Spleen (tissue), 11 donors: ENCODE measurements around the gene CHRNA7. TPM values are rescaled to one million over a fixed set of nuclear protein-coding genes. Genes with fewer than 3 reads are reported as not detected.
A peak's percentile ranks its signal among the peaks of the same experiment; 100 is the strongest.

Experiments
- DNase-seq: peaks from one replicate; pipeline ENCODE4 v3.0.0-alpha.2; 2020
- H3K27ac ChIP-seq, 8 donors: fragments of 200-600 bp; sonication (generic) in 7 of 8; 1 replicate in 4 of 8; 2 replicates in 4 of 8; pipeline versions ENCODE4 v1.5.0 to v1.8.0; 2016 to 2021; ENCODE audit warnings: inconsistent platforms in 4 of 8, mild to moderate bottlenecking in 4 of 8, moderate library complexity in 1 of 8
- H3K27me3 ChIP-seq, 7 donors: fragments of 200-600 bp; sonication (generic) in 6 of 7; replicated peaks in 1 of 7; 1 replicate in 4 of 7; 2 replicates in 3 of 7; pipeline versions ENCODE4 v1.5.0 to v1.8.0; 2016 to 2021; ENCODE audit warnings: inconsistent platforms in 3 of 7, mild to moderate bottlenecking in 1 of 7
- H3K36me3 ChIP-seq, 6 donors: fragments of 200-600 bp; sonication (generic) in 5 of 6; 1 replicate in 4 of 6; 2 replicates in 2 of 6; pipeline versions ENCODE4 v1.5.0 to v1.8.0; 2016 to 2021; ENCODE audit warnings: inconsistent platforms in 2 of 6
- H3K4me1 ChIP-seq, 6 donors: fragments of 200-600 bp; sonication (generic) in 5 of 6; 1 replicate in 3 of 6; 2 replicates in 3 of 6; pipeline versions ENCODE4 v1.5.0 to v1.8.0; 2016 to 2021; ENCODE audit warnings: inconsistent platforms in 3 of 6
- H3K4me3 ChIP-seq, 8 donors: fragments of 200-600 bp; sonication (generic) in 7 of 8; 1 replicate in 4 of 8; 2 replicates in 4 of 8; pipeline versions ENCODE4 v1.5.0 to v1.8.0; 2016 to 2021; ENCODE audit warnings: inconsistent platforms in 4 of 8, mild to moderate bottlenecking in 4 of 8, moderate library complexity in 2 of 8
- H3K9me3 ChIP-seq, 8 donors: fragments of 200-600 bp; sonication (generic) in 7 of 8; 1 replicate in 4 of 8; 2 replicates in 4 of 8; pipeline versions ENCODE4 v1.5.0 to v1.8.0; 2016 to 2021; ENCODE audit warnings: inconsistent platforms in 4 of 8
- POLR2A ChIP-seq, 3 donors: fragments of 450-650 bp; IDR thresholded peaks; one replicate each; pipeline ENCODE4 v1.5.1; 2017; ENCODE audit warnings: antibody characterized with exemption in 3 of 3, mild to moderate bottlenecking in 1 of 3
- POLR2AphosphoS5 ChIP-seq, 3 donors: sonication (generic); formaldehyde crosslinking; IDR thresholded peaks; one replicate each; pipeline ENCODE4 v1.5.1; 2017; ENCODE audit warnings: antibody characterized with exemption in 3 of 3
- WGBS, 5 donors: extraction: QIAGEN DNeasy Blood & Tissue Kit in 3 of 5; methylation state at CpG; one replicate each; pipeline versions ENCODE4 v1.1.5 to v1.1.7; 2013 to 2018; 5-methylcytosine and 5-hydroxymethylcytosine counted together
- intact Hi-C: fragments of 100-400 bp; cut with DNase I; formaldehyde crosslinking; loops from one replicate; pipeline ENCODE4 v1.15.0; 2023; ENCODE audit warnings: low total_unique reads
- polyA plus RNA-seq, 3 donors: library from polyadenylated mRNA; stranded (reverse); fragments of 200-250 nt; gene quantifications; one replicate each; pipeline ENCODE4 v1.2.1, GENCODE V29; 2013
- total RNA-seq, 7 donors: library from RNA; depleted of rRNA in 3 of 7; stranded (reverse); fragments of >200 nt in 3 of 7; fragmentation: NEBNext Ultra II Directional in 4 of 7; extraction: Animal tissue kit (Norgen Biotek cat#: 25700) in 4 of 7; gene quantifications; one replicate each; pipeline versions ENCODE4 v1.1.0 to v1.2.1, GENCODE V29; 2016 to 2021
- TF ChIP-seq, protein P1 (sequence below), 11 experiments: fragments of 200-600 bp in 7 of 11; fragments of 450-650 bp in 4 of 11; sonication (generic) in 4 of 11; IDR thresholded peaks in 8 of 11; conservative IDR thresholded peaks in 3 of 11; 1 replicate in 7 of 11; 2 replicates in 4 of 11; pipeline versions ENCODE4 v1.4.0 to v1.8.0; 2016 to 2021; ENCODE audit warnings: antibody characterized with exemption in 11 of 11, inconsistent platforms in 4 of 11, mild to moderate bottlenecking in 1 of 11
- donor health status: healthy with polysubstance abuse.
- donor health status: DM: no; HTN: no; CAD: no; lungs with moderate emphysema.
- donor health status: DM: no; HTN: no; CAD: no.
- donor health status: Bipolar disorder and iron deficiency.
- donor health status: healthy.
- donor health status: DM: no; HTN: no; CAD: no.
- donor health status: DM: yes; HTN: yes; CAD: no.

Gene CHRNA7
- total and polyA plus RNA-seq, 10 donors = 0.63 to 11.0 (median 5.3) TPM

DNA sequence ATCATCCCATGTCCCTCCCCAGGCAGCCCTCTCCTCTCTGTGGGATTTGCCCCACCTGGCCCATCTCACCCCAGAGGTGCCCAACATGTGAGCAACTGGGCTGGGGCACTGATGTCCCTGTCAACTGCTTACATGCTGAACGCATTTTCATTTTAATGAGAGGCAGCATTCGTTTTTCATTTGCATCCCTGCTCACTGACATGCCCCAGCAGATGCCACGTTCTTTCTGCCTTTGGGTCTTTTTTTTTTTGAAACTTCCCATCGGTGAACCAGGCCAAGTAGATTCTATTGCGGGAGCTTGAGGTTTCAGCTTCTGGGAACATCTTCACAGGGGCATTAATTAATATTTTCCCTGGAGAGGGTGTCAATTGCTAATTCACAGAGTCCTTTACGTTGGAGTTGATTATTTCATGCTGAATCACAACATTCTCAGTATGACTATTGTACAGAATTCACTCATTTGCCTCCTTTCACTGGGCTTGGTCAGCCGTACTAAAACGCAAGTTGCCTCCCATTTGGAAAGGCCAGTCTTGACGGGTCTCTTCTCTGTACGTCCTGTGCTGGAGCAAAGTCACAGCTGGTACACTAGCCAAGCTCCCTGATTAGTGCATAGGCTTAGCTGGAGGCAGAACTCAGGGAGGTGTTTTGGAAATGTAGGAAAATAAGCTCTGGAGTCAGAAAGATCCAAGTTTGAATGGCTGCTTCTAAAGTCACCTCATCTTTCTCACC is 69.8 kb downstream of the CHRNA7 start:
- peaks cover 0 to 3% (median 0%) of the 10 kb centered on the region in 6 donors for H3K4me1 ChIP-seq
- no peaks in the 10 kb centered on the region for H3K9me3 ChIP-seq
- TF ChIP-seq POLR2AphosphoS5 (IDR thresholded peaks at IDR 0.05) (no peak), POLR2A (IDR thresholded peaks at IDR 0.05) (no peak)
- TF ChIP-seq, protein P1, sequence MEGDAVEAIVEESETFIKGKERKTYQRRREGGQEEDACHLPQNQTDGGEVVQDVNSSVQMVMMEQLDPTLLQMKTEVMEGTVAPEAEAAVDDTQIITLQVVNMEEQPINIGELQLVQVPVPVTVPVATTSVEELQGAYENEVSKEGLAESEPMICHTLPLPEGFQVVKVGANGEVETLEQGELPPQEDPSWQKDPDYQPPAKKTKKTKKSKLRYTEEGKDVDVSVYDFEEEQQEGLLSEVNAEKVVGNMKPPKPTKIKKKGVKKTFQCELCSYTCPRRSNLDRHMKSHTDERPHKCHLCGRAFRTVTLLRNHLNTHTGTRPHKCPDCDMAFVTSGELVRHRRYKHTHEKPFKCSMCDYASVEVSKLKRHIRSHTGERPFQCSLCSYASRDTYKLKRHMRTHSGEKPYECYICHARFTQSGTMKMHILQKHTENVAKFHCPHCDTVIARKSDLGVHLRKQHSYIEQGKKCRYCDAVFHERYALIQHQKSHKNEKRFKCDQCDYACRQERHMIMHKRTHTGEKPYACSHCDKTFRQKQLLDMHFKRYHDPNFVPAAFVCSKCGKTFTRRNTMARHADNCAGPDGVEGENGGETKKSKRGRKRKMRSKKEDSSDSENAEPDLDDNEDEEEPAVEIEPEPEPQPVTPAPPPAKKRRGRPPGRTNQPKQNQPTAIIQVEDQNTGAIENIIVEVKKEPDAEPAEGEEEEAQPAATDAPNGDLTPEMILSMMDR (IDR thresholded peaks at IDR 0.05 in 8 of 11, conservative IDR thresholded peaks at IDR 0.05 in 3 of 11) = no peak
- WGBS, 5 donors = 60 to 82% (median 73%) methylated on average over 10 of the region's 10 CpGs
- intact Hi-C loops = no loop called here
- no peak overlapping the region for H3K4me3 ChIP-seq
- H3K36me3 ChIP-seq = no peaks in the 10 kb centered on the region
- H3K27me3 ChIP-seq = peaks cover 0 to 37% (median 0%) of the 10 kb centered on the region in 7 donors
- H3K27ac ChIP-seq = no peak overlapping the region
- no peak for DNase-seq

DNA sequence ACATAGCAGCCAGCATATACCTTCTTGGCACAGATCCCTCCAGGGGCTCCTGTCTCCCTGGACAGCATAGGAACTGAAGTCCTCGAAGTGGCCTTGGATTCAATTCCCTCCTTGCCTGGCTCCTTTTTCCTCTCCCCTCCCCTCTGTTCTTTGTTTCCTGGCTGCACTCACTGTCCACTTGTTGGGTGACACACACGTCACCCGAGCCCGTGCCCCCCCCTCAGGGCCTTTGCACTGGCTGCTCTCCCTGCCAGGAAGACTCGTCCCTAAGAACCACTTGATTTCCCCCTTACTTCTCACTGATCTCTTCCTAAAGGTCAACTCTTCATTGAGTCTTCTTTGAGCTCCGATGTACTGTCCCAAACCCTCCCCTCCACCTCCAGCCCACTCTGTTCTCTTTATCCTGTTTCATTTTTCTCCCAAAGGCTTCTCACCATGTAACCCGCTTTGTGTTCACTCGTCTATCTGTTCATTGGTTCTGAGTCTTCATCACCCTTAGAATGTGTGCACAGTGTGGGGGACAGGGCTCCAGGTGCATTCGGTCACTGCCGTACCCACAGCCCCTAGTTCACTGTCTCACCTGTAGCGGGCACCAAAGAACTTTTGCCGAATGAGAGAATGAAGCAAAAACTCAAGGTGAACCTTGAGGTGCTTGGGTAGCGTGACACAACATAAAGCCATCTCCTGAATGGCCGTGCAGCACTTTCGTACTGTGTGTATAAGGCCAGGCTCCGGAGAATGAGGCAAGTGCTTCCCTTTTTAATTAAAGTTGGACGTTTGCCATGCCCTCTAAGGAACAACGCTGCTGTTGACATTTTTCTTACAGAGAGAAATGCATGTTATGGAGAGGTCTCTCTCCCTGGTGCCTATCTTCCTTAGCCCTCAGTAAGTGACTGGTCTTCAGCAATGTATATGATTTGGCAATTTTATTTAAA is 74.0 kb downstream of the CHRNA7 start:
- 47 to 66% (median 55%) methylated on average over 18 of the region's 18 CpGs for WGBS, 5 donors
- Histone ChIP-seq H3K4me1 (peaks cover 0 to 18% (median 8%) of the 10 kb centered on the region in 6 donors), H3K4me3 (no peak overlapping the region), H3K27me3 (peaks cover 0 to 47% (median 4%) of the 10 kb centered on the region in 7 donors), H3K36me3 (no peaks in the 10 kb centered on the region), H3K9me3 (no peaks in the 10 kb centered on the region), H3K27ac (no peak overlapping the region)
- TF ChIP-seq POLR2A (IDR thresholded peaks at IDR 0.05) (no peak), POLR2AphosphoS5 (IDR thresholded peaks at IDR 0.05) (no peak)
- TF ChIP-seq, protein P1 (IDR thresholded peaks at IDR 0.05 in 8 of 11, conservative IDR thresholded peaks at IDR 0.05 in 3 of 11) = no peak
- DNase-seq = no peak
- intact Hi-C loops = no loop called here

DNA sequence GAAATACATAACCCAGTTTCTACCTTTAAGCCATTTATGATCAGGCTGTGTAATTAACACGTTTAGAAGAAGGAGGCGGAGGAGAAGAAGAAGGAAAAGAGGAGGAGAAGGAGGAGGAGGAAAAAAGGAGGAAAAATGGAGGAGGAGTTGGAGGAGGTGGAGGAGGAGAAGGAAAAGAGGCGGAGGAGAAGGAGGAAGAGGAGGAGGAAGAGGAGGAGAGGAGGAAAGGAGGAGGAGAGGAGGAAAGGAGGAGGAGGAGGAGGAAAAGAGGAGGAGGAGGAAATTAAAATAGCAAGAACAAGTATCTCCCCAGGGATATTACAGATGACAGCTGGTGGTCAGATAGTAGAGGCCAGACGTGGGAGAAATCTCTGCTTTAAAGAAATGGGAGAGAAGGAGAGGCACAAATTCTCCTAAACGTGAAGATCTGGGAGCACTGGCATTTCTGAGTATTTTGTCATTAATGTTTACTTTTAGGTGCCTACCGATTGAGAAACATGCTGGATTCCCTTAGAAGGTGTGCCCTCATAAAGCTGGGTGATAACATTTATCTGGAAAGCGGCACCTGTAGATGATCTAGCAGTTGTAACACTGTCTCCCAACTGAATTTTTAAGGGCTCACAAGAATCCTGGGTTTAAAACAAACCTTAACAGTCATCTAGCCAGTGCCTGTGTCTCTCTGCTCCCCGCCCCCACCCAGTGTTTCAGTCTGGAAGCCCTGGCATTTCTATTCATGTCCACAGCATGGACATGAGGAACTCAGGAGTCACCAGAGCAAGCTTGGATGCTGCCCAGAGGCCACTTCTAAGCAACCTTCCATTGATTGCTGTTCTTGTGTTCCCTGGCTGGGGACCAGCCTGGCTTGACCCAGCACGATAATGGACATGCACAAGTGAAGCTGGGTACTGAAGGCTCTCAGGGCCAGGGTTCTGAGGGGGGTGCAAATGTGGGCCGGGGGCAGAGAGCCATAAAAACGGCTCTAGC is 75.2 kb downstream of the CHRNA7 start:
- no peak overlapping the region for H3K4me3 ChIP-seq
- no peaks in the 10 kb centered on the region for H3K36me3 ChIP-seq
- TF ChIP-seq POLR2AphosphoS5 (IDR thresholded peaks at IDR 0.05) (no peak), POLR2A (IDR thresholded peaks at IDR 0.05) (no peak)
- TF ChIP-seq, protein P1 (IDR thresholded peaks at IDR 0.05 in 8 of 11, conservative IDR thresholded peaks at IDR 0.05 in 3 of 11) = no peak
- intact Hi-C loops = no loop called here
- H3K27me3 ChIP-seq = peaks cover 0 to 36% (median 0%) of the 10 kb centered on the region in 7 donors
- peaks cover 0 to 18% (median 8%) of the 10 kb centered on the region in 6 donors for H3K4me1 ChIP-seq
- peak overlapping the region in 1 of 8 donors; percentile 26 for H3K27ac ChIP-seq
- 46 to 70% (median 65%) methylated on average over 10 to 11 of the region's 11 CpGs for WGBS, 5 donors
- no peak for DNase-seq
- H3K9me3 ChIP-seq = no peaks in the 10 kb centered on the region
